GM19099 (cell line): ENCODE data around the gene KLC4.

Source experiments
- POLR2A ChIP-seq: IDR thresholded peaks from 3 replicates; pipeline ENCODE4 v1.6.1; 2011; ENCODE audit warnings: low read depth; ENCODE audit not compliant: insufficient read length; ENCODE audit errors: extremely low read depth

KLC4 gene

DNA sequence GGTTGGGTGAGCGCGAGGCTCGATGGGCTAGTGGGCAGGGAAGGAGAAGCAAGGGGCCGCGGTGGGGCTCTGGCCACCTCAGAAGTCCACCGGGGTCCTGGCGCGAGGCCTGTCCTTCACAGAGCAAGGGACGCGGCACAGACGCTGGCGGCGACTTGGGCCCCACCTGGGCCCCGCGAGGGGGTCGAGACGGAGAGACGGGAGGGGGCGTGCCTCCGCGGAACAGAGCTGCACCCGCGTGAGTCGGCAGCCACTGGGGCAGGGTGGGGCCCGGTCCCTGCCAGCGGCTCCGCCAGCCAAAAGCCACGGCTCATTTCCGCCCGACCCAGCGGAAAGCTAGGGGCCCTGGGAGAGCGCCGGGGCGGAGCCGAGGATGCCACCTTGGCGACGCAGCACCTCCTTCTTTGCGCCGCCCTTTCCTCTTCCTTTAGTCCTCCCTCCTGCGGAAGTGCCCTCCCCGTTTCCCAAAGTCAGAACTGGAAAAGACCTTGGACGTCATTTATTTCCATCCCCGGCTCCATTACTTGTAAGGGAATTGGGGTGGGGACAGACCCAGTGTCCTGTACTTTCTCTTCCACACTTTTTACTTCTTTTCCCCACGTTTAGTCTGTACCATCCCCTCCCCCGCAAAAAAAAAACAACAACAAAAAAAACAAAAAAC is 5.8 kb upstream of the KLC4 start, which contains the start of gene CUL7:
TSS of gene CUL7 (minus strand) at position 307 of the 661 bp plus-strand sequence. CDS start 1,063 bp downstream, outside the sequence.
- TF ChIP-seq POLR2A = peak; percentile 91

DNA sequence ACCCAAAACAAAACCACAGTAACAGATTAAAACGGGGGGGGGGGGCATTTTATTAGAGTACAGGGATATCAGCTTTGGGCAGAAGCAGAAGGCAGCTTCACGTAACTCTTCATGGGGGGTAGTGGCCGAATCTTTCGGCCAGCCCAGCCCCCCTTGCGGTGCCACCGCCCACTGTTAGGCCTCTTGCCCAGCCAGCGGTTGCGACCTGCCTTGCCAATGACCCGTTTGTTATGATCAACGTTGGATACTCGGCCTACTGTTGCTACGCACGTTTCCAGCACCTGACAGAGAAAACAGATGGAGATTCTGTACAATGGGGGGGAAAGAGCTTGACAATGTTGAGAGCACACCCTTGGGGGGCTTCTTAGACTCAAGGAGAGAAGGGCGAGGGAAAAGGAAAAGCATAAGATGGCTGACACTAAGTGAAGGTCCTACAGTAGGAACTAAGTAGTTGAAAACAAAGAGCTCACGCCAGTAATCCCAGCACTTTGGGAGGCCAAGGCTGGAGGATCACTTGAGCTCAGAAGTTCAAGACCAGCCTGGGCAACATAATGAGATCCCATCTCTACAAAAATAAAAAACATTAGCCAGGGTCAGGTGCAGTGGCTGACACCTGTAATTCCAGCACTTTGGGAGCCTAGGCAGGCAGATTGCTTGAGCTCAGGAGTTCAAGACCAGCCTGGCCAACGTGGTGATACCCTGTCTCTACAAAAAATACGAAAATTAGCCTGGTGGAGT is 5.1 kb upstream of the KLC4 start:
- no peak for TF ChIP-seq POLR2A

DNA sequence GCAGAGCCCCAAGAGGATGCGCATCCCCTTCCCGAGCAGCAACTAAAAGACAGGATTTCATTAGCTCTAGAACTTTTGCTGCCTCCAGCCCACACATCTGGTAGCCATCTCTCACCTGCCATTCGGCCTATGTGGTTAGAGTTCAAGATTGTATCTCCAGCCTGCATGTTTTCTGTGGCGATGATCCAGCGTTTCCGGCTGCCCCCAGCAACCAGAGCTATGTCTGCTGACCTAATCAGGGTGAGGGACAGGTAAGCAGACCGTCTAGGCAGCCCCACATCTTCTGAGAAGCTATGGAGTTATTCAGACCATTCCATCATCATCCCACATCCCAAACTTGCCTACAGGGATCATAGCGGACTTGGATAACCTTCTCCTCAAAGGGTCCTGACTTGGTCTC is 3.5 kb upstream of the KLC4 start:
- no peak for TF ChIP-seq POLR2A

DNA sequence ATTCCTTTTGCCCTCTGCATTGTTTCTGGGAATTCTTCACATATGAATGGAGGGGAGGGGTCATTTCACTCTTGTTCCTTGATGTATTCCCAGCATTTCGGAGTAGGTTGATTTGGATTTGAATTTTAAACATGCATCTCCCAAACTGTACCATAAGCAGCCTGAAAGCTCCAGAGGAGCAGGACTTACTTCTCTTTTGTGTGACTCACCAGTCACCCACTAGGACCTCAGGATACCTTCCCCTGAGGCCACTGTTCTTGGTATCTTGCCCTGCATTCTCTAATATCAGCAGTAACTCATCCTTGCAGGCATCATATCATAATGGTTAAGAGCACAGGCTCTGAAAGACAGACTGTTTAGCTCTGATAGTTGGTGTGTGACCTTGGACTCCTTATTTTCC is 900 bp upstream of the KLC4 start:
- no peak for TF ChIP-seq POLR2A

DNA sequence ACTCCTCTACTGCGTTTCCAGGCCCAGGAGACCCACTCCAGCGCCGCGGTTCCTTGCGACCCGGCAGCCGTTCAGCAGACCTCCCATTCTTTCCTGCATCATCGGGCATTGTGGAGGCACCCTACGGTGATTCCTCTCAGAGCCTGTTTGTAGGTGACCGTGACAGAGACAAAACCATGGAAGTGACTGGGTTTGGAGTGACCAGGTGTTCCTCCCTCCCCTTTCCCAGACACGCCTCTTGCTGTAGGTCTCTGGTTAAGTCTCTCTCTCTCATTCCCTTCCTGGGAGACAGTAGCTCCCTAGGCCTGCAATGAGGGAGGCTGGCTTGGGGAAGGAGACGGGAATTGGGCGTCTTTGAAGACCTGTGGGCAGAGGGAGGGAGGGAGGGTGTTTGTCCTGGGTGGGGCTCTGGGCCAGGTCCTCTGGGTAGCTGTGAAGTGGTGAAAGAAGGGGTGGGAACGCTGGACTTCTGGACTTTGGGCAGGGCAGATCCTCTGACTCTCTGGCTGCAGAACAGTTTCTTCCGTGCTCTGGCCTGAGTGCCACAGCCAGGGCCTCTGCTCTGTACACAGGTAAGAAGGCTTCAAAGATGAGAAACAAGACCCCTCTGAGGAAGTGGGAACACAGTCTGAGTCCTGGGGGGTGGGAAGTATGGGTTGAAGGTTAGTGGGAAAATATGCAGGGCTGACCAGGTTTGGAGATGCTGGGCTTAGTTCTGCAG is 763 bp downstream of the KLC4 start:
- TF ChIP-seq POLR2A = no peak

DNA sequence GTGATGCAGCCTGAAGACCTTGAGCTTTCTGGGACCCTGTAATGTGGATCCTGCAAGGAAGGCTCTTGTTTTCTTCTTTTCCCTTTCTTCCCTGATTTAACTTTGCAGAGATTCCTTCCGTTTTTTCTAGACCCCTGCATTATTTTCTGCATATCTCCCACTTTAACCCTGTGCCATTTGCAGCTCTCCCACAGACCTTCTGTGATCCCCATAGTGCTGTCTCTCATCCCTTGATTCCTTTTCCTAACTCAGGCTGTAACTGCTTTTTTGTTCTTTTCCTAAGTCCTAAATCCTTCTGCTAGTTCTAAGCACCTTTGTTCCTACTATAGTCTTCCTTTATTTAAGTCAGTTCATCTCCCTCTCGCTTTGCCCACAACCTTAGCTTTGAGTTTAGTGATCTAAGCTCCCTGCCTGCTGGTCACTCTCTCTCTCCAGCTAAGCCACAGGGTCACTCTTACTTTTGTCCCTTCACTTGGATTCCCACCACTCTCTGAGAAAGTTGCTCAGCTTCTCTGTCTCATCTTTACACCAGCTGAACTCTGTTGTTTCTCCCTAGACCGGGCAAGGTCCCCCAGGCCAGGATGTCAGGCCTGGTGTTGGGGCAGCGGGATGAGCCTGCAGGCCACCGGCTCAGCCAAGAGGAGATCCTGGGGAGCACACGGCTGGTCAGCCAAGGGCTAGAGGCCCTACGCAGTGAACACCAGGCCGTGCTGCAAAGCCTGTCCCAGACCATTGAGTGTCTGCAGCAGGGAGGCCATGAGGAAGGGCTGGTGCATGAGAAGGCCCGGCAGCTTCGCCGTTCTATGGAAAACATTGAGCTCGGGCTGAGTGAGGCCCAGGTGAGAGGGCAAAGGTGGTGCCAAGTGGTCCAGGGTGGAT is 1.6 kb downstream of the KLC4 start:
- TF ChIP-seq POLR2A = no peak

DNA sequence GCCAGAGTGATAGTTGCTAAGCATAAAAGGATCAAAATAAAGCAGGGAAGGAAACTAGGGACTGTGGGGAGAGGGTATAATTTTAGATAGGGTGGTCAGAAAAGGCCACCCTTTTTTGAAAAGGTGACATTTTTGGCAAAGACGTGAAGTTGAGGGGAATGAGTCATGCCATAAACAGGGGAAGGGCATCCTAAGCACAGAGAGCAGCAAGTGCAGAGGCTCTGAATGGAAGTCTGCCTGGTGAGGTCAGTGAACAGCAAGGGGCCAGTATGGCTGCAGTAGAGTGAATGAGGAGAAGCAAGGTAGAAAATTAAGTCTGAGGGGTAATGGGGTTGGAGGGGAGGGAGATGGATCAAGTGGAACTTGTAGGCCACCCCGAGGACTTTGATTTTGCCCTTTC is 2.4 kb downstream of the KLC4 start:
- TF ChIP-seq POLR2A = no peak

DNA sequence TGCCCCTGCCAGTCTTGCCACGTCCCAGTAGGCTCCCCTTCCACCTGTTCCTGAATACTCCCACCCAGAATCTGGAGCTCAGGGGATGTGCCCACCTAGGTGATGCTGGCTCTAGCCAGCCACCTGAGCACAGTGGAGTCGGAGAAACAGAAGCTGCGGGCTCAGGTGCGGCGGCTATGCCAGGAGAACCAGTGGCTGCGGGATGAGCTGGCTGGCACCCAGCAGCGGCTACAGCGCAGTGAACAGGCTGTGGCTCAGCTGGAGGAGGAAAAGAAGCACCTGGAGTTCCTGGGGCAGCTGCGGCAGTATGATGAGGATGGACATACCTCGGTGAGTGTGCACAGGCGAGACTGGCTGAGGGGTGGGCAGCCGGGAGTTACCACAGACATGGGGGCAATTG is 3.4 kb downstream of the KLC4 start:
- TF ChIP-seq POLR2A = no peak

DNA sequence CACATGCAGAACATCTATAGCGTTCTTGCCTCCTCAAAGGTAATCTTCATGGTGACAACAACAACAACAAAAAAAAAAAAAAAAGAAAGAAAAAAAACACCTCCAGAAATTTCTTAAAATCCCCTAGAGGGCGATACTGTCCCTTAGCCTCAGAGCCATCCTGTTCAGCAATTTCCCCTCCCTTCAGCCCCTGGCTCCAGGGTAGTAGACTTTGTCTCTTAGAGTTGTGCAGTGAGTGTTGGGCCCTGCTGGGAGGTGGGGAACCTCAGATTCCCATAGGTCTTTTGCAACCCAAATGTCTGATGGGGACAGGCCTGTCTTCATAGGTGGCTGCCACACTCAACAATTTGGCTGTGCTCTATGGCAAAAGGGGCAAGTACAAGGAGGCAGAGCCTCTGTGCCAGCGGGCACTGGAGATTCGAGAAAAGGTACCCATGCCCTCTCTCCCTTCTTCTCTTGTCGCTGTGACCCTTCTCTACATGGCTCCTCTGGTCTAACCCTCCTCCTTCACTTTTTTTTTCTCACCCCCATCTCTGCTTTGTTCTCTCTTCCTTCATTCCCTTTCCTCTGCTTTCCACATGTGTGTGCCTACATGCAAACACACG is 10.7 kb downstream of the KLC4 start:
- TF ChIP-seq POLR2A = no peak

DNA sequence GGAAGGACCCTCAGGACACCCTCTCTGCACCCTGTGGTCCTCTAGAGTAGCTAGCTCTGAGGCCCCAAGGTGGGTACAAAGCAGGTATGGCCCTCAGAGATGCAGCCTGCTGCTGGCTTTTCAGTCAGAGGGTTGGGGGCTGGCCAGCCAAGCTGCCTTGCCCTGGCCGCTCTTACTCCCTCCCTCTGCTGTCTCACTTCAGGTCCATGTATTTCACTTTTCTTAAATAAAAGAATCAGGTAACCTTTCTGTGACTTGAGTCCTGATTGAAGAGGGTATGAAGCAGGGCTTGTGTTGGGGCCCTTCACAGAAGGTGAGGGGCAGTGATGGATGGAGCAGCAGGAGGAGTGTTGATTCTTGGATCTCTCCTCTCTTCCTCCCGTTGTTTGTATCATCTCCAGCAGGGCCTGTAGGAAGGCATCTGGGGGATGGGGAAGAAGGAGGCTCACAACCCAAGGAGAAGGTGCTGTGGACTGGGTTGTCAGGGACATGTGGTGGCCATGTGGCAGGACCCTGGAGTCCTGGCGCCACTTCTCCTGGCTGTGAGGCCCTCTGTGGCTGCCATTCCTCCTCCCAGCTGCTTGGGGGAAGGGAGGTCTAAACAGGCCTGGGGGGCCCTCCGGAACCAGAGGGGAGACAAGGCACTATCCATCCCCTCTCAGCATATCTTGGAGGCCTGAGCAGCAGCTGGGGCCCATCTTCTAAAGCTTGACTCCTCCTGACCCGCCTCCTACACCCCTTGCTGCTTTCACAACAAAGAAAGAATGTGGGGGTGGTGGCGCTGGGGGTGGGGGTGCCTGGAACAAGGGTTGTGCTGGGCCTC is 15.6 kb downstream of the KLC4 start:
- TF ChIP-seq POLR2A = no peak

DNA sequence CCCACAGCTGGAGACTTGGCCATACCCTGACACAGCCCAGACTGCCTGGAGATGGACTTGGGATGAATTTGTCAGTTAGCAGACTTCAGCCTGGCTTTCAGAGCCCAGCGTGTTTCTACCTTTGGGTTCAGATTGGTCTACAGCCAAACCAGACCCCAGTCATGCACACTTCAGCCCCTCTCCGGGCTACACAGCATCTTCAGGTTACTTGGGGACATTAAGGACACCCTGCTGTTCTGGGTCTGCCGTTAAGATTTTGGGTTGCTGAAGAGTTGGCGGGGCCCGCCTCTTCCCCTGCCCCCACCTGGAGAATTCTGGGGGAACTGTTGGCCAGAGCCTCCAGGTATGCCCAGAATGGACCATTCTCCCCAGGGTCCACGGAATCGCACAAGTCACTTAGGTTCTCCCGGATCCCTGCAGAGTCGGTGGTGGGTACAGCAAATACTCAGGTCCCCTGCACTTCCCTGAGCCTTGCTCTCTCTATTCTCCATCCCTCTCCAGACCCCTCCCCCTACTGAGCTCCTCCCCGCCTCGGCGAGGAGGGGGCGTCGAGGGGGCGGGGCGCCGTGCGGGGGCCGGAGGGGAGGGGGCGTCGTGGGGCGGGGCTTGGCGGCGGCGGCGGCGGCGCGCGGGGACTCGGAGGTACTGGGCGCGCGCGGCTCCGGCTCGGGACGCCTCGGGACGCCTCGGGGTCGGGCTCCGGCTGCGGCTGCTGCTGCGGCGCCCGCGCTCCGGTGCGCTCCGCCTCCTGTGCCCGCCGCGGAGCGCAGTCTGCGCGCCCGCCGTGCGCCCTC is 16.4 kb downstream of the KLC4 start, which contains the start of gene PTK7:
TSS of gene PTK7 (plus strand) at position 645 of the 794 bp plus-strand sequence. CDS start 175 bp downstream, outside the sequence.
- no peak for TF ChIP-seq POLR2A

DNA sequence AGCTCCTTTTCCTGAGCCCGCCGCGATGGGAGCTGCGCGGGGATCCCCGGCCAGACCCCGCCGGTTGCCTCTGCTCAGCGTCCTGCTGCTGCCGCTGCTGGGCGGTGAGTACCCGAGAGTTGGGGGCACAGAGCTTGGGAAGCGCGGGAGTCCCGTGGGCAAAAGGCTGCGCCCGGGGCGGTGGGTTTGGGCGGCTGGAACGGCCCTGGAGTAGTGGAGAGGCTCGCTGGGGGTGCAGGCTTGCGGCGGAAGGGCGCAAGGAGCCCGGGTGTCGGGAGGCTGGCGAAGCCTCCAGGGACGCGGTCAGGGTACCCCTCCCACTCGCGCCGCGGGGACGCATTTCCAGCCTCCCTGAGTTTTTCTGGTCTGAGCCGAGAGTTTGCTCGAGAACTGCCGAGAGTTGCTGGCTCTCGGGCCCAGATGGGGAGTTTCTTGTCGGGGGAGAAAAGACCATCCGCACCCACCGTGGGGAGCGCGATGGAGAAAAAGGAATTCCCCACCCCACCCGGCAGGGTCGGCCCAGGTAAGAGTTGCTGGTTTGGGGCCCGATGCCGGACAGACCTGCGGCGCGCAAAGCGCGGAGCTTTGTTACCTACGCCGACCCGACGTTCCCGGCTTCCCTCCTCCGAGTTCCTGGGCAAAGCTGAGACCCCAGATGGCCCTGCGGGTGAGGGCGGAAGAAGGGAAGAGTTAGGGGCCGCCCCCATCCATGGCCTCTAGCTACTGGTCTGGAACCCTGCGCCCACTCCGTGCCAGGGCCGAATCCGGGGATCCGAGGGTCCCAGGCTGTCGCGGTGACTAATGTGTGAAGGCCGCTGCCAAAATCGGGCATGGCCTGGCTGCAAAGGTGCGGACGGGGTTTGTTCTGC is 17.3 kb downstream of the KLC4 start:
- no peak for TF ChIP-seq POLR2A
